H1 (cell line): ENCODE data around the gene RFT1. TPM values are rescaled to one million over a fixed set of nuclear protein-coding genes. Genes with fewer than 3 reads are reported as not detected.

Experiments used
- CTCF ChIA-PET: fragments of 300-600 bp; sonication (Branson Sonifier 250); formaldehyde crosslinking; loops from one replicate; lab custom pipeline; 2021; ENCODE audit not compliant: partially characterized antibody; lab: Charles Lee
- POLR2A ChIA-PET: fragments of 300-600 bp; sonication (Branson Sonifier 250); formaldehyde crosslinking; loops from one replicate; lab custom pipeline; 2021; ENCODE audit warnings: inconsistent platforms; ENCODE audit not compliant: partially characterized antibody; lab: Charles Lee
- DNase-seq, 2 experiments: peaks; one replicate each; pipeline versions ENCODE4 v3.0.0 to v3.0.0-alpha.2; 2010 to 2022; ENCODE audit warnings: low spot score in 2 of 2, low read depth in 1 of 2, mixed read lengths in 1 of 2
- FAIRE-seq: peaks from 2 replicates; lab custom pipeline; 2011; peaks lifted over from hg19 to GRCh38; lab: Jason Lieb, UNC
- H2AFZ ChIP-seq: 2 replicates; pipeline ENCODE4 v1.8.1; 2012; ENCODE audit warnings: low read length, inconsistent platforms
- H2AK5ac ChIP-seq: 2 replicates; pipeline ENCODE4 v1.6.1; 2013; ENCODE audit warnings: low read depth, low read length
- H2BK120ac ChIP-seq: replicated peaks from 2 replicates; pipeline ENCODE3; 2013; ENCODE audit warnings: low read depth, low read length, inconsistent platforms
- H2BK12ac ChIP-seq: 2 replicates; pipeline ENCODE4 v1.6.1; 2013; ENCODE audit warnings: low read depth, low read length
- H2BK15ac ChIP-seq: 2 replicates; pipeline ENCODE4 v1.6.1; 2013; ENCODE audit warnings: low read length
- H2BK20ac ChIP-seq: 2 replicates; pipeline ENCODE4 v1.6.1; 2013; ENCODE audit warnings: low read length
- H2BK5ac ChIP-seq: 2 replicates; pipeline ENCODE4 v1.6.1; 2013; ENCODE audit warnings: low read depth, low read length
- H3K14ac ChIP-seq: 2 replicates; pipeline ENCODE4 v1.6.1; 2013; ENCODE audit warnings: inconsistent platforms; ENCODE audit not compliant: insufficient read length
- H3K18ac ChIP-seq: 2 replicates; pipeline ENCODE4 v1.6.1; 2013; ENCODE audit warnings: low read length; ENCODE audit errors: extremely low read depth
- H3K23ac ChIP-seq: 2 replicates; pipeline ENCODE4 v1.6.1; 2013; ENCODE audit warnings: inconsistent platforms; ENCODE audit not compliant: insufficient read length
- H3K23me2 ChIP-seq: 2 replicates; pipeline ENCODE4 v1.6.1; 2013; ENCODE audit warnings: low read depth, low read length
- H3K27ac ChIP-seq: 2 replicates; pipeline ENCODE4 v1.6.1; 2011; ENCODE audit warnings: low read depth, low read length, inconsistent platforms
- H3K27me3 ChIP-seq, 4 experiments: replicated peaks in 1 of 4; 1 replicate in 1 of 4; 2 replicates in 3 of 4; pipeline versions ENCODE4 v1.6.1 to v1.8.1; 2011 to 2013; ENCODE audit warnings: low read length in 3 of 4, mild to moderate bottlenecking in 3 of 4, inconsistent platforms in 2 of 4, mixed read lengths in 2 of 4, moderate library complexity in 1 of 4; ENCODE audit not compliant: control insufficient read depth in 3 of 4, insufficient read depth in 3 of 4; ENCODE audit errors: extremely low read depth in 1 of 4
- H3K36me3 ChIP-seq, 4 experiments: 2 replicates each; pipeline versions ENCODE4 v1.6.1 to v1.8.1; 2011 to 2013; ENCODE audit warnings: mild to moderate bottlenecking in 4 of 4, low read length in 3 of 4, moderate library complexity in 2 of 4, control low read depth in 1 of 4, inconsistent platforms in 1 of 4; ENCODE audit not compliant: insufficient read depth in 4 of 4, control insufficient read depth in 2 of 4
- H3K4ac ChIP-seq: replicated peaks from 2 replicates; pipeline ENCODE3; 2013; ENCODE audit warnings: low read length, low read depth, mixed read lengths, inconsistent platforms; ENCODE audit not compliant: insufficient read length
- H3K4me1 ChIP-seq, 4 experiments: replicated peaks in 1 of 4; 1 replicate in 1 of 4; 2 replicates in 3 of 4; pipeline versions ENCODE4 v1.6.1 to v1.8.1; 2011 to 2013; ENCODE audit warnings: low read length in 3 of 4, inconsistent platforms in 2 of 4, mixed read lengths in 1 of 4; ENCODE audit not compliant: insufficient read depth in 4 of 4, control insufficient read depth in 3 of 4
- H3K4me2 ChIP-seq, 2 experiments: 2 replicates each; pipeline versions ENCODE4 v1.6.1 to v1.8.1; 2011 to 2013; ENCODE audit warnings: low read depth in 2 of 2, low read length in 2 of 2, control low read depth in 1 of 2, inconsistent platforms in 1 of 2, mild to moderate bottlenecking in 1 of 2; ENCODE audit not compliant: insufficient read depth in 1 of 2
- H3K4me3 ChIP-seq, 4 experiments: fragments of 200-600, 300-600 bp in 1 of 4; sonication (generic), shearing (Covaris generic), sonication (Bioruptor Twin) in 1 of 4; 2 replicates each; pipeline versions ENCODE4 v1.5.1 to v1.8.1; 2011 to 2016; ENCODE audit warnings: low read length in 4 of 4, low read depth in 3 of 4, control low read depth in 2 of 4, inconsistent platforms in 2 of 4, mild to moderate bottlenecking in 2 of 4, mixed read lengths in 1 of 4, moderate library complexity in 1 of 4; ENCODE audit not compliant: insufficient read depth in 2 of 4; ENCODE audit errors: extremely low read depth in 1 of 4
- H3K56ac ChIP-seq: replicated peaks from 2 replicates; pipeline ENCODE3; 2013; ENCODE audit warnings: low read depth, mild to moderate bottlenecking, mixed read lengths, low read length, inconsistent platforms; ENCODE audit not compliant: insufficient read length
- H3K79me1 ChIP-seq: 2 replicates; pipeline ENCODE4 v1.6.1; 2013; ENCODE audit warnings: low read depth, low read length, control low read depth
- H3K79me2 ChIP-seq, 2 experiments: 2 replicates each; pipeline versions ENCODE4 v1.6.1 to v1.8.1; 2012 to 2013; ENCODE audit warnings: low read length in 2 of 2, mild to moderate bottlenecking in 2 of 2, inconsistent platforms in 1 of 2; ENCODE audit not compliant: insufficient read depth in 2 of 2, control insufficient read depth in 1 of 2
- H3K9ac ChIP-seq, 4 experiments: replicated peaks in 1 of 4; 1 replicate in 1 of 4; 2 replicates in 3 of 4; pipeline versions ENCODE4 v1.6.1 to v1.8.1; 2011 to 2013; ENCODE audit warnings: low read depth in 3 of 4, low read length in 3 of 4, control low read depth in 2 of 4, mild to moderate bottlenecking in 2 of 4, moderate library complexity in 2 of 4, inconsistent platforms in 1 of 4; ENCODE audit errors: extremely low read depth in 1 of 4
- H3K9me3 ChIP-seq, 2 experiments: 2 replicates each; pipeline versions ENCODE4 v1.6.1 to v1.8.1; 2012 to 2013; ENCODE audit warnings: mild to moderate bottlenecking in 2 of 2, moderate library complexity in 2 of 2, control low read depth in 1 of 2, inconsistent platforms in 1 of 2, low read depth in 1 of 2, low read length in 1 of 2, mixed read lengths in 1 of 2; ENCODE audit not compliant: insufficient read depth in 2 of 2
- H4K20me1 ChIP-seq, 2 experiments: replicated peaks in 1 of 2; 2 replicates each; pipeline versions ENCODE3 to v1.8.1; 2011 to 2013; ENCODE audit warnings: inconsistent platforms in 2 of 2, low read length in 2 of 2, mild to moderate bottlenecking in 1 of 2; ENCODE audit not compliant: insufficient read depth in 2 of 2, control insufficient read depth in 1 of 2
- H4K5ac ChIP-seq: 2 replicates; pipeline ENCODE4 v1.6.1; 2013; ENCODE audit warnings: low read length, low read depth, mixed read lengths, inconsistent platforms; ENCODE audit not compliant: insufficient read length
- H4K8ac ChIP-seq: 2 replicates; pipeline ENCODE4 v1.8.0; 2013; ENCODE audit warnings: mild to moderate bottlenecking, moderate library complexity, low read length, inconsistent platforms; ENCODE audit not compliant: insufficient read depth; ENCODE audit errors: extremely low read depth
- H4K91ac ChIP-seq: replicated peaks from 2 replicates; pipeline ENCODE3; 2013; ENCODE audit warnings: low read length, mixed read lengths, inconsistent platforms; ENCODE audit not compliant: insufficient read length
- EGR1 ChIP-seq: IDR thresholded peaks from 2 replicates; pipeline ENCODE4 v1.6.1; 2011; ENCODE audit warnings: low read depth, low read length, borderline replicate concordance
- SIX5 ChIP-seq: IDR thresholded peaks from 2 replicates; pipeline ENCODE4 v1.6.1; 2011; ENCODE audit warnings: mild to moderate bottlenecking, low read depth, low read length
- SUZ12 ChIP-seq: fragments of 200-600 bp; sonication (generic); IDR thresholded peaks from 2 replicates; pipeline ENCODE4 v1.6.1; 2012; ENCODE audit warnings: mild to moderate bottlenecking, inconsistent platforms, low read length, moderate library complexity, mixed read lengths
- WGBS, 2 experiments: shearing (Covaris generic) in 1 of 2; methylation state at CpG; one replicate each; pipeline versions ENCODE4 v1.1.6 to v1.1.7; 2013 to 2015; ENCODE audit warnings: low lambda C conversion rate in 2 of 2, mixed read lengths in 2 of 2, inconsistent platforms in 1 of 2, low coverage in 1 of 2, missing lambda C conversion rate in 1 of 2; ENCODE audit not compliant: insufficient replicate concordance in 2 of 2, insufficient coverage in 1 of 2, insufficient read length in 1 of 2; ENCODE audit errors: extremely low coverage in 1 of 2, missing lambda C conversion rate in 1 of 2; 5-methylcytosine and 5-hydroxymethylcytosine counted together
- polyA plus RNA-seq, 7 experiments: library from polyadenylated mRNA; depleted of rRNA in 3 of 7; stranded (reverse) in 5 of 7; unstranded in 2 of 7; fragments of >200 nt in 5 of 7; fragments of 200-250 nt in 2 of 7; gene quantifications; 1 replicate in 5 of 7; 2 replicates in 1 of 7; 4 replicates in 1 of 7; pipeline versions ENCODE4 v1.2.1 to v1.2.3, GENCODE V29; 2011 to 2013; ENCODE audit warnings: missing spikeins in 2 of 7, mixed read lengths in 2 of 7
- total RNA-seq: library from RNA; stranded (reverse); fragmentation: NEBNext Ultra II Directional; extraction: Animal tissue kit (Norgen Biotek cat#: 25700); gene quantifications from 2 replicates; pipeline ENCODE4 v1.2.1, GENCODE V29; 2021

The RFT1 gene
- total and polyA plus RNA-seq, 2 of the 8 experiments (the other 6 are each of a cell fraction or from before 2014, with no cell fraction given) = 27.7 to 42.4 TPM

DNA sequence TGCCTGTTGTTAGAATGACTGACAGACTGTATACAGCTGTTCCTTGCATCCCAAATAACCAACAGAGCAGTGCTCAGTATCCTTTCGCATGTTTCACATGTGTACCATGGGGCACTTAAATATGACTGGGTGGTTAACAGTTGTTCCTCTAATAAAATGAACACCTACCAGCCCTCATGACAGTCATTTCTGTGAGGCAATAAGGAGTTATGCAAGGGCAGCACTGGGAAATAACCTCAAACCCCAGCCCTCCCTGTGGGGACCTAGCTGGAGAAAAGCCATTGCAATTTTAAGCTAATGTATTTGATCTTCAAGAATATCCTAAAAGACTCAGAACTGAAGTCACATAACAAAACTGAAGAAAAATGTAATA, 7.3 kb downstream of the RFT1 start:
- Histone ChIP-seq H4K8ac (no peak overlapping the region), H2BK5ac (no peak overlapping the region), H2AK5ac (no peak overlapping the region), H2AFZ (no peak overlapping the region), H3K36me3 (peaks cover 8 to 68% (median 45%) of the 10 kb centered on the region in 4 experiments), H3K23me2 (no peaks in the 10 kb centered on the region), H3K56ac (no peak overlapping the region), H3K4ac (no peak overlapping the region), H4K5ac (no peak overlapping the region), H2BK120ac (no peak overlapping the region), H2BK12ac (no peak overlapping the region), H3K18ac (no peak overlapping the region), H3K27ac (no peak overlapping the region), H3K23ac (no peak overlapping the region), H4K91ac (no peak overlapping the region), H3K79me2 (no peaks in the 10 kb centered on the region), H2BK20ac (no peak overlapping the region), H3K4me3 (no peak overlapping the region), H2BK15ac (no peak overlapping the region), H3K79me1 (no peaks in the 10 kb centered on the region), H3K9ac (no peak overlapping the region), H4K20me1 (no peaks in the 10 kb centered on the region), H3K27me3 (no peaks in the 10 kb centered on the region), H3K14ac (no peak overlapping the region), H3K4me1 (no peaks in the 10 kb centered on the region), H3K9me3 (no peaks in the 10 kb centered on the region), H3K4me2 (no peak overlapping the region)
- 78% methylated on average over 1 of the region's 1 CpG; no CpG with 5 or more reads in 1 of the 2 experiments for WGBS, 2 experiments
- FAIRE-seq = no peak
- no peak for DNase-seq
- ChIA-PET POLR2A (interaction anchor here (1.6 kb wide), 1 partner anchor 8 kb away, joined by 4 read pairs; the partner anchor contains the start of gene RFT1), CTCF (interaction anchor here (0.9 to 3.4 kb wide), 7 partner anchors 9 to 277 kb away, joined by 3 to 17 read pairs (median 4); no protein-coding TSS in a partner anchor)
- no peak for TF ChIP-seq SIX5
- TF ChIP-seq EGR1 = no peak
- TF ChIP-seq SUZ12 = no peak
